Measurements from ENCODE around the gene ZFHX3.

ZFHX3 gene

GRCh38 chr16:72917051-72917450 lies 130.9 kb downstream of the ZFHX3 start:
- H3K9me3 ChIP-seq (ENCODE audit: low read depth, low read length), result no peaks in the 10 kb centered on the region
- no peak for TF ChIP-seq POLR2AphosphoS5 (IDR thresholded peaks at IDR 0.05; ENCODE audit: borderline replicate concordance, low read depth, low read length)
- no peak for TF ChIP-seq FOXP2 (optimal IDR thresholded peaks at IDR 0.05; ENCODE audit: control extremely low read depth, extremely low read length, insufficient read depth)

GRCh38 chr16:72915331-72915730 lies 132.6 kb downstream of the ZFHX3 start:
- no peak for TF ChIP-seq POLR2AphosphoS5 (IDR thresholded peaks at IDR 0.05; ENCODE audit: borderline replicate concordance, low read depth, low read length)
- TF ChIP-seq EZH2 (IDR thresholded peaks at IDR 0.05), result no peak
- no peak for TF ChIP-seq FOXP2 (optimal IDR thresholded peaks at IDR 0.05; ENCODE audit: control extremely low read depth, extremely low read length, insufficient read depth)
- Histone ChIP-seq H3K4me3 (no peak overlapping the region), H3K9me3 (ENCODE audit: low read depth, low read length) (no peaks in the 10 kb centered on the region), H3K9ac (ENCODE audit: insufficient read length) (no peak overlapping the region), H3K36me3 (ENCODE audit: insufficient read depth, low read length) (no peaks in the 10 kb centered on the region), H3K27ac (no peak overlapping the region)
- DNase-seq (ENCODE audit: low read depth, low spot score), result no peak

More at GRCh38 chr16:72917051-72917450, 130.9 kb downstream of the ZFHX3 start:
- H3K4me3 ChIP-seq, result no peak overlapping the region
- DNase-seq (ENCODE audit: low read depth, low spot score), result no peak
- H3K36me3 ChIP-seq (ENCODE audit: insufficient read depth, low read length), result no peaks in the 10 kb centered on the region
- no peak overlapping the region for H3K27ac ChIP-seq
- H3K9ac ChIP-seq (ENCODE audit: insufficient read length), result no peak overlapping the region

- Histone ChIP-seq H3K9me3 (ENCODE audit: low read depth, low read length) (no peaks in the 10 kb centered on the region), H3K27ac (no peak overlapping the region), H3K4me3 (no peak overlapping the region), H3K9ac (ENCODE audit: insufficient read length) (no peak overlapping the region), H3K36me3 (ENCODE audit: insufficient read depth, low read length) (no peaks in the 10 kb centered on the region)
- TF ChIP-seq FOXP2 (optimal IDR thresholded peaks at IDR 0.05; ENCODE audit: control extremely low read depth, extremely low read length, insufficient read depth) (no peak), POLR2AphosphoS5 (IDR thresholded peaks at IDR 0.05; ENCODE audit: borderline replicate concordance, low read depth, low read length) (no peak), EZH2 (IDR thresholded peaks at IDR 0.05) (no peak)
- no peak for DNase-seq (ENCODE audit: low read depth, low spot score)
Measured at GRCh38 chr16:72913551-72913950, 134.4 kb downstream of the ZFHX3 start.

- Histone ChIP-seq H3K36me3 (ENCODE audit: insufficient read depth, low read length) (no peaks in the 10 kb centered on the region), H3K4me3 (no peak overlapping the region), H3K9me3 (ENCODE audit: low read depth, low read length) (no peaks in the 10 kb centered on the region), H3K27ac (no peak overlapping the region), H3K9ac (ENCODE audit: insufficient read length) (no peak overlapping the region)
- DNase-seq (ENCODE audit: low read depth, low spot score), result no peak
- no peak for TF ChIP-seq EZH2 (IDR thresholded peaks at IDR 0.05)
- TF ChIP-seq POLR2AphosphoS5 (IDR thresholded peaks at IDR 0.05; ENCODE audit: borderline replicate concordance, low read depth, low read length), result no peak
- no peak for TF ChIP-seq FOXP2 (optimal IDR thresholded peaks at IDR 0.05; ENCODE audit: control extremely low read depth, extremely low read length, insufficient read depth)
Measured at GRCh38 chr16:72911971-72912370, 136.0 kb downstream of the ZFHX3 start.

- Histone ChIP-seq H3K9me3 (ENCODE audit: low read depth, low read length) (no peaks in the 10 kb centered on the region), H3K9ac (ENCODE audit: insufficient read length) (no peak overlapping the region), H3K4me3 (no peak overlapping the region), H3K27ac (no peak overlapping the region), H3K36me3 (ENCODE audit: insufficient read depth, low read length) (no peaks in the 10 kb centered on the region)
- no peak for DNase-seq (ENCODE audit: low read depth, low spot score)
- TF ChIP-seq POLR2AphosphoS5 (IDR thresholded peaks at IDR 0.05; ENCODE audit: borderline replicate concordance, low read depth, low read length) (no peak), FOXP2 (optimal IDR thresholded peaks at IDR 0.05; ENCODE audit: control extremely low read depth, extremely low read length, insufficient read depth) (no peak), EZH2 (IDR thresholded peaks at IDR 0.05) (no peak)
Measured at GRCh38 chr16:72910875-72911274, 137.1 kb downstream of the ZFHX3 start.

- Histone ChIP-seq H3K9me3 (ENCODE audit: low read depth, low read length) (no peaks in the 10 kb centered on the region), H3K9ac (ENCODE audit: insufficient read length) (no peak overlapping the region), H3K36me3 (ENCODE audit: insufficient read depth, low read length) (no peaks in the 10 kb centered on the region), H3K4me3 (no peak overlapping the region), H3K27ac (no peak overlapping the region)
- DNase-seq (ENCODE audit: low read depth, low spot score), result no peak
- TF ChIP-seq POLR2AphosphoS5 (IDR thresholded peaks at IDR 0.05; ENCODE audit: borderline replicate concordance, low read depth, low read length) (no peak), EZH2 (IDR thresholded peaks at IDR 0.05) (no peak), FOXP2 (optimal IDR thresholded peaks at IDR 0.05; ENCODE audit: control extremely low read depth, extremely low read length, insufficient read depth) (no peak)
Measured at GRCh38 chr16:72910381-72910780, 137.5 kb downstream of the ZFHX3 start.

GRCh38 chr16:72909196-72909595 lies 138.7 kb downstream of the ZFHX3 start:
- Histone ChIP-seq H3K9ac (ENCODE audit: insufficient read length) (no peak overlapping the region), H3K36me3 (ENCODE audit: insufficient read depth, low read length) (no peaks in the 10 kb centered on the region), H3K27ac (no peak overlapping the region), H3K9me3 (ENCODE audit: low read depth, low read length) (no peaks in the 10 kb centered on the region), H3K4me3 (no peak overlapping the region)
- DNase-seq (ENCODE audit: low read depth, low spot score), result no peak
- TF ChIP-seq POLR2AphosphoS5 (IDR thresholded peaks at IDR 0.05; ENCODE audit: borderline replicate concordance, low read depth, low read length) (no peak), FOXP2 (optimal IDR thresholded peaks at IDR 0.05; ENCODE audit: control extremely low read depth, extremely low read length, insufficient read depth) (no peak), EZH2 (IDR thresholded peaks at IDR 0.05) (no peak)

- TF ChIP-seq FOXP2 (optimal IDR thresholded peaks at IDR 0.05; ENCODE audit: control extremely low read depth, extremely low read length, insufficient read depth), result no peak
- TF ChIP-seq EZH2 (IDR thresholded peaks at IDR 0.05), result no peak
- H3K27ac ChIP-seq, result no peak overlapping the region
- H3K4me3 ChIP-seq, result no peak overlapping the region
- DNase-seq (ENCODE audit: low read depth, low spot score), result no peak
- H3K9me3 ChIP-seq (ENCODE audit: low read depth, low read length), result no peaks in the 10 kb centered on the region
- no peaks in the 10 kb centered on the region for H3K36me3 ChIP-seq (ENCODE audit: insufficient read depth, low read length)
- no peak overlapping the region for H3K9ac ChIP-seq (ENCODE audit: insufficient read length)
Measured at GRCh38 chr16:72908362-72909167, 139.4 kb downstream of the ZFHX3 start.

- no peak overlapping the region for H3K27ac ChIP-seq
Measured at GRCh38 chr16:72905581-72905980, 142.3 kb downstream of the ZFHX3 start.

More at GRCh38 chr16:72905581-72905980, 142.3 kb downstream of the ZFHX3 start:
- Histone ChIP-seq H3K36me3 (ENCODE audit: insufficient read depth, low read length) (no peaks in the 10 kb centered on the region), H3K9me3 (ENCODE audit: low read depth, low read length) (no peaks in the 10 kb centered on the region), H3K4me3 (no peak overlapping the region), H3K9ac (ENCODE audit: insufficient read length) (no peak overlapping the region)
- no peak for TF ChIP-seq EZH2 (IDR thresholded peaks at IDR 0.05)
- no peak for TF ChIP-seq POLR2AphosphoS5 (IDR thresholded peaks at IDR 0.05; ENCODE audit: borderline replicate concordance, low read depth, low read length)
- TF ChIP-seq FOXP2 (optimal IDR thresholded peaks at IDR 0.05; ENCODE audit: control extremely low read depth, extremely low read length, insufficient read depth), result no peak
- DNase-seq (ENCODE audit: low read depth, low spot score), result no peak

Measured in SK-N-MC (cell line).